H4 (cell line): ENCODE measurements around the gene SLC9A8. TPM values are rescaled to one million over a fixed set of nuclear protein-coding genes. Genes with fewer than 3 reads are reported as not detected.
"Not testable (repeated sequence)": the region's sequence is repeated elsewhere in the genome, so short reads cannot be mapped to it uniquely, and the experiment has no call there.

Experiments
- DNase-seq: peaks from one replicate; pipeline ENCODE4 v3.0.0-alpha.2; 2015; ENCODE audit warnings: low spot score
- total RNA-seq: library from RNA; depleted of rRNA; stranded (reverse); fragments of >200 nt; shearing (Covaris generic); gene quantifications from 2 replicates; pipeline ENCODE4 v1.2.3, GENCODE V29; 2014

The SLC9A8 gene
- total RNA-seq, 1 experiment from 2014 or later: 4.9 TPM

DNA sequence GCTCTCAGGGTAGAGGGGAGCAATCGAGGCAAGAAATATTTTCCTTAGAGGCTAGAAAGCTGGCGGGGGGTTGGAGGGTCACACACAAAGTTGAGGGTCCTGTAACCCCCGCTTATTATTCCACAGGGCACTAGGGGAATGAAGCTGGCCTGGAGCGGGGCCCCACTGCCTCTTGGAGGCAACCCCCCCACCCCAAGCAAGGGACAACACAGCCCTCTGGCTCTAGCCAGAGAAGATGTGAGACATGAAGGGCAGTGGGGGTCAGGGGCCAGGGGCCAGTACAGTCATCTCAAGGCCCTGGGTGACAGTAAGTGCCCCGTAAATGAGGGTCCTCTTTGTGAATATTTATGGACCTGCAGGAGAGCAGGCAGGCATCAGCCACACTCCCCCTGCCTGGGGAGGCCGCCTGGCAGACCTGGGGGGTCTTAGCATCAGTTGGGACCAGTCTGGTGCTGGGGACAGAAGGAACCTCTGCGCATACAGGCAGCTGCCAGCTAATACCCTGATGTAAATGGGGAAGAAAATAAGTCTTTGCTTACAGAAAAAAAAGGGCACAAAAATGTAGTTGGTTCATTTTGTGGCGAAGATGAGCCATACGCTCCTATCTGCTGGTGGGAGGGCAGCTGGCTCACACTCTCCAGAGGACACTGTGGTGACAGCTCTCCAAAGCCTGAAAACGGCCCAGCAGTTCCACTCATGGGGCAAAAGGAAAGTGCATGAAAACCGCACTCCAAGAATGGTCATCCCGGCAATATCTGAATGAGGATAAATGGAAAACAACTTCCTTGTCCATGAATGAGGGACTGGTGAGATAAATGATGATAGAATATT, 80.8 kb downstream of the SLC9A8 start:
- DNase-seq: no peak

DNA sequence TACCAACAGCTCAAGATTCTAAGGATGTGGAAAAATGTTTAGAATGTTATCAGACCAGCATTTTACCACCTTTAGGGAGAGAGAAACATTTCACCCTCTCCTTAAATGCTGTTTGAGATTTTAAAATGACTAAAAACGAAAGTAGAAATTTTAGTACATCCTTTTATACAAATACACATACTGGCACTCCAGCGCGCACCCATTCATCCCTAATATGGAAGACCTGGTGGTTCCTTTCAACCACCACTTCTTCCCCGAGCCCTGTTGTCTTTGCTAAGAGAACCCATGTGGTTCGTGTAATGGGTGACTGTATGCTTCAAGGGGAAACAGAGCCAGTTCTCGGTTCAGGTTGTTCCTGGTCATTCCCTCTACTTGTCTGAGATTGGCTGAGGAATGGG, 81.4 kb downstream of the SLC9A8 start:
- DNase-seq: no peak

DNA sequence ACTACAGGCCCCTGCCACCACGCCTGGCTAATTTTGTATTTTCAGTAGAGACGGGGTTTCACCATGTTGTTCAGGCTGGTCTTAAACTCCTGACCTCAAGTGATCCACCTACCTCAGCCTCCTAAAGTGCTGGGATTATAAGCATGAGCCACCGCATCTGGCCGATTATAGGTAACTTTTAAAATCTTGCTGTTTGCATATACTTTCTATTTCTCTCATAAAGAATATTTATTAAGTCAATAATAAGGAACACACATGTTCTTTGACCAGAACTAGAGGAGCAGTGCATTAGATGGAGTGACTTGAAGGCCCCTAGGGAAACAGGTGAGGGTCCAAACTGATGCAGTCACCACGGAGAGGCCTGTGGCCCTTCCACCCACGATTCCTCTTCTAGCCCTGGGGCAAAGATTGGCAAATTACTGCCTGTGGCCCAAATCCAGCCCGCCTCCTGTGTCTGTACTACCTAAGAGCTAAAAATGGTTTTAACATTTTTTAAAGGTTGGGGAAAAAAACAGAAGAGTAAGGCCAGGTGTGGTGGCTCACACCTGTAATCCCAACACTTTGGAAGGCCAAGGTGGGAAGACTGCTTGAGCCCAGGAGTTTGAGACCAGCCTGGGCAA, 83.0 kb downstream of the SLC9A8 start:
- not testable (repeated sequence) for DNase-seq

GRCh38 chr20:49896204-49896603, 83.6 kb downstream of the SLC9A8 start:
- no peak for DNase-seq

- DNase-seq: no peak
Measured at GRCh38 chr20:49899541-49900383, 87.1 kb downstream of the SLC9A8 start.

GRCh38 chr20:49901588-49901987, 89.0 kb downstream of the SLC9A8 start:
- no peak for DNase-seq

- DNase-seq: no peak
Measured at GRCh38 chr20:49904440-49905214, 92.0 kb downstream of the SLC9A8 start.

DNA sequence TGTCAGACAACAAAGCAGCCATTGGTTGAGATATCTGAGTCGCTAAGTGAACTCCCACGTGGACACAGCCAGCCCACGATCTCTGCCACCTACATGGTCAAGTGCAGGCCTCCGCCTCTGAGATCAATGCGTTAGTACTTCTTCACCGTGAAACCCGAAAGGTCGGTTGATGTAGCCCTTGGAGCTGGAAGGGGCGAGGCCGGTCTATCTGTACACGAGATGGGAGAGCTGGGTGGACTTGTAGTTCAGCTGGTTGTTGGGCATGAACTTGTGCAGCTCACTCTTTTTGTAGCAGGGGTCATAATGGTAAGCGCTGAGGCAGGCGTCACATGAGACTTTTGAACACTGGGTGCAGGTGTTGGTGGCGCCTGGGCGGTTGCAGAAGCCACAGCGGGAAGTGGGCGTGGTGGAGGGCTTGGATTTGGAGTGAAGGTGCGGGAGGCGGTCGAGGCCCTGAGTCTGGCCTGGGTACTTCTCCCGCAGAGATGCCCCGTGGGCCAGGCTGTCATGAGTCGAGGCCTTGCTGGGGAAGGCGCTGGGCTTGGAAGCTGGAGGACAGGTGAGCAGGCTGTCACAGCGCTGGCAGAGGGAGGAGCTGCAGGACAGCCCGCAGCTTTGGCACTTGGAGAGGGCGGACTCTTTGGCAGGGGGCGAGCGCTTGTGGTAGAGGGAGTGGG, 92.9 kb downstream of the SLC9A8 start:
- no peak for DNase-seq

- DNase-seq: no peak
Measured at GRCh38 chr20:49906101-49906604, 93.5 kb downstream of the SLC9A8 start.

GRCh38 chr20:49906615-49907154, 94.1 kb downstream of the SLC9A8 start:
- DNase-seq: no peak

GRCh38 chr20:49907405-49908257, 95.0 kb downstream of the SLC9A8 start:
- no peak for DNase-seq

DNA sequence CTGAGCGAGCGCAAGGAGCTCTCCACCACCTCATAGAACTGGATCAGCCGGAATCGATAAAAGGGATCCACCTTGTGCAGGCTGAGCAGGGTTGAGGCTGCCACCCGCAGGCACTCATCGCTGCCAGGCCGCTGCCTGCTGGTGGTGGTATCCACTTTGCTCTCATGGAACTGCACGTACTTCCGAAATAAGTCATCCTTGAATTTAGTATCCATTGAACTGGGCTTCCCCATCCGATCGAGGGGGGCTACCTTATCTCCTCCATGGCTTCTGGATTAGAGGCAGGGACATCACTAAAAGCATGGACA, 95.6 kb downstream of the SLC9A8 start:
- DNase-seq: no peak

GRCh38 chr20:49909499-49910339, 97.1 kb downstream of the SLC9A8 start:
- no peak for DNase-seq

DNA sequence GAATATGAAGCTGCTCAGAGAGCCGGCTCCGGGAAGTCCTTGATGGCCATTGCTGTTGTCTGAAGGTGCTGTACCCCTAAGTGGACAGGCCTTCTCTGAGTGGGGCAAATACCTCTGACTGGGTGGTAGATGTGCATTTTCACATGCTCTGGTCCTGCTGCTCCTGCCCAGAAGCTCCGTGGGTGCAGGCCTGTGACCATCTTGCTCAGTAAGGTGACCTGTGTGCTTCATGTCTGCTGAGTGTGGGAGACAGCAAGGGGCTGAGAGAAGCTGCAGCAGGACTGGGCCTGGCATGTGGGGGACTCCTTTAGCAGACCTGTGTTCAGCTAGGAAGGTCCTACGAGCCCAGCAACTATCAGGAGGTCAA, 97.7 kb downstream of the SLC9A8 start:
- DNase-seq: no peak

DNA sequence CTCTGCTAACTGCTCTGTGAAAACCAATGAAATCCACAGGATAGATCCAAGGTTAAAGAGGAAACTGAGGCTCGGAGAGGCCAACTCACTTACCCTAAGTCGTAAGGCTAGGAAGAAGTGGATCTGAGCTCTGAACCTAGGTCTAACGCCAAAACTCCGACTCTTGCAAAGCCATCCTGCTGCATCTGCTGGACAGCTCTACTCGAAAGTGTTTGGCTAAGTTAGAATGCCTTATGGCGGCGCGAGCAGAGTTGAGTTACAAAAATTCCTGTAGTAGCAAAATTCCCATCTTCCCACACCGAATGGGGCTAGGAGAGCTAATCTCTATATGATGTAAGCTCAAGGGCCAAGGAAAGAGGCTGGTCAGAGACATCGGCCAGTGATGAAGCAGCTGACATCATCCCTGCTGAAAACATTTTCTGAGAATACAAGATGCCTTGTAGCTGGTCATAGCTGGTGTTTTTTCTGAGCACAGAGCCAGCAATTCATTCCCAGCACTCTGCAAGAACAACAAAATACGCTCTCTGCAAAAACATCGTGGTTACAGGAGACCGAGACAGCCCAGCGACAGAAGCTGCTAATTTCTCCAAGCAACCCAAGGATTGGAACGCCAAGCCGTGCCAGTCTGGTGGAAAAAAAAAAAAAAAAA, 100.9 kb downstream of the SLC9A8 start:
- no peak for DNase-seq

DNA sequence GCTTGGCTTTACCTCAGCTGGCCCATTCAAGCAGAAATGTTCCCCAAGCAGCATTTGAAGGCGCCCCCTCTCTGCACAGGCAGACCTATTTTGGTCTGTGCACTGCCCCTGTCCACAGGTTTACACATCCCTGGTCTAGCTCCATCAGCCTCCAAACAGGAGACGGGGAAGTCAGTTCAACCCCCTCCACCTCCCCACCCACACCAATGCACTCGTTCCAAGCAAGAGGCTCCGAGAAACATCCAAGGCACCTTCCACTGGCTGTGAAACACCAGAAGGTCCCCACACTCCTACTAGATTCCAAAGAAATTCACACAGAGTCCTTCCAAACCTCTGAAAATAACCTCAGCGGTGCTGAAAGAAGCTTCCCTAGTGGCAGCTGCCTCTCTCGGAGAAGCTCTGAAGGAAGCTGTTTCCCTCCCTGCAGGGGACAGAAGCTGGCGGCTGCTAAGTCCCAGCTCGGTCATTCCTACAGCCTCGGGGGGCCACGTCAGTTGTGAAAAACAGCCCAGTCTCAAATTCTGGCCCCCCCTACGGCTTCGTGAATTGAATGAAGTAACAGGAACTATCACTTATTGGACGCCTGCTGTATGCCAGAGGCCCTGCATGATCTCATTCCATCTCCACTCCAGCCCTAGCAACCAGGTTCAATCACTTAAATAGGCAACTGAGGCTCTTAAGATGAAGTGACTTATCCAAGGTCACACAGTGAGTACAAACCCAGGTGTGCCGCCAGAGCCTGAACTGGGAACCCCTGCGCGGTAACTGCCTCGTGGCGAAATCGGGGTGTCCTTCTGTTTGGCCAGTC, 101.9 kb downstream of the SLC9A8 start:
- no peak for DNase-seq

DNA sequence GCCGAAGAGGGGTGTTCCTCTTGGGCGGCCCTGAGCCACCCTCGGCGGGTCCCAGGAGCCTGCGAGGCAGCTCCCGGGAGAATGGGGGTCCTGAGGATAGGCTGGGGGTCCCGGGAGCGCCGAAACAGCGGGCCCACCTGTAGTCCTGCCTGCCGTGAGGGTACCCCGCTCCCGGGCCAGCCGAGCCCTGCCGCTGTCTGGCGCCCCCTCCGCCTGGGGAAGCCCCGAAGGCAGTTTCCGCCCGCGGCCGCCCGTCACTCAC, 102.4 kb downstream of the SLC9A8 start:
- DNase-seq: no peak
